Erythroblast (primary cell): ENCODE measurements around the gene CEP41.

Experiments used
- DNase-seq, 2 experiments: peaks; one replicate each; lab custom pipeline; 2025; lab: John Stamatoyannopoulos, UW
- GATA1 ChIP-seq: IDR thresholded peaks from 2 replicates; pipeline ENCODE4 v1.6.1; 2011; ENCODE audit warnings: low read depth, mild to moderate bottlenecking, control low read depth, low read length, moderate library complexity
- POLR2A ChIP-seq: IDR thresholded peaks from 2 replicates; pipeline ENCODE4 v1.6.1; 2011; ENCODE audit warnings: mild to moderate bottlenecking, low read length

CEP41 gene

GRCh38 chr7:130419658-130420057, 21.2 kb downstream of the CEP41 start:
- no peak for DNase-seq
- TF ChIP-seq POLR2A (no peak), GATA1 (no peak)

GRCh38 chr7:130418306-130418705, 22.5 kb downstream of the CEP41 start:
- DNase-seq = no peak
- TF ChIP-seq POLR2A (no peak), GATA1 (no peak)

- TF ChIP-seq POLR2A (no peak), GATA1 (no peak)
- no peak for DNase-seq
These were observed 23.6 kb downstream of the CEP41 start for GRCh38 chr7:130417213-130417612.

- DNase-seq = no peak
- TF ChIP-seq POLR2A (no peak), GATA1 (no peak)
These were observed 25.8 kb downstream of the CEP41 start for GRCh38 chr7:130415006-130415405.

GRCh38 chr7:130413201-130413600, 27.6 kb downstream of the CEP41 start:
- TF ChIP-seq GATA1 (no peak), POLR2A (no peak)
- no peak for DNase-seq

GRCh38 chr7:130410868-130411541, 29.8 kb downstream of the CEP41 start:
- DNase-seq = no peak
- TF ChIP-seq POLR2A (no peak), GATA1 (no peak)

- DNase-seq = no peak
- TF ChIP-seq GATA1 (no peak), POLR2A (no peak)
These were observed 31.1 kb downstream of the CEP41 start for GRCh38 chr7:130409712-130410072.

- no peak for DNase-seq
- TF ChIP-seq GATA1 (no peak), POLR2A (no peak)
These were observed 31.6 kb downstream of the CEP41 start for GRCh38 chr7:130409067-130409711.

- DNase-seq = no peak
- TF ChIP-seq POLR2A (no peak), GATA1 (no peak)
These were observed 35.8 kb downstream of the CEP41 start for GRCh38 chr7:130405003-130405402.

- TF ChIP-seq POLR2A (no peak), GATA1 (no peak)
- DNase-seq = no peak
These were observed 39.2 kb downstream of the CEP41 start for GRCh38 chr7:130401578-130401977.

GRCh38 chr7:130401101-130401500, 39.7 kb downstream of the CEP41 start:
- no peak for DNase-seq
- no peak for TF ChIP-seq POLR2A
- TF ChIP-seq GATA1 = no peak

GRCh38 chr7:130400120-130400572, 40.7 kb downstream of the CEP41 start:
- TF ChIP-seq GATA1 (no peak), POLR2A (no peak)
- DNase-seq = no peak

- DNase-seq = no peak
- TF ChIP-seq GATA1 (no peak), POLR2A (no peak)
These were observed 42.2 kb downstream of the CEP41 start for GRCh38 chr7:130398526-130399090.

GRCh38 chr7:130397758-130398073, 43.1 kb downstream of the CEP41 start:
- no peak for DNase-seq
- TF ChIP-seq POLR2A (no peak), GATA1 (no peak)

GRCh38 chr7:130397051-130397757, 43.6 kb downstream of the CEP41 start:
- TF ChIP-seq GATA1 (no peak), POLR2A (no peak)
- no peak for DNase-seq
